Esophagus squamous epithelium (tissue), 4 donors: Measurements from ENCODE around the gene SPRY1.

Experiments used
- CTCF ChIP-seq, 6 experiments: fragments of 450-650 bp in 4 of 6; fragments of 200-600 bp in 2 of 6; sonication (generic) in 2 of 6; IDR thresholded peaks; one replicate each; pipeline ENCODE4 v1.5.1; 2016 to 2019; ENCODE audit warnings: antibody characterized with exemption in 6 of 6, mild to moderate bottlenecking in 4 of 6, moderate library complexity in 4 of 6
- POLR2A ChIP-seq, 4 donors: fragments of 450-650 bp; IDR thresholded peaks; one replicate each; pipeline ENCODE4 v1.6.1; 2017; ENCODE audit warnings: antibody characterized with exemption in 4 of 4, mild to moderate bottlenecking in 4 of 4, moderate library complexity in 3 of 4

- TF ChIP-seq CTCF (IDR thresholded peaks at IDR 0.05), result no peak
- no peak for TF ChIP-seq POLR2A (IDR thresholded peaks at IDR 0.05)
These were observed 47.7 kb downstream of the SPRY1 start for GRCh38 chr4:123444290-123444731.
